GM10266 (cell line): ENCODE measurements around the gene ASAH2.

Experiments used
- DNase-seq: peaks from one replicate; pipeline ENCODE4 v3.0.0; 2012; ENCODE audit errors: extremely low spot score
- TF ChIP-seq, protein P1 (sequence below): IDR thresholded peaks from 2 replicates; pipeline ENCODE4 v1.5.1; 2012; ENCODE audit warnings: mild to moderate bottlenecking, low read depth; ENCODE audit not compliant: control insufficient read depth, insufficient read depth; ENCODE audit errors: missing control alignments

ASAH2 gene

DNA sequence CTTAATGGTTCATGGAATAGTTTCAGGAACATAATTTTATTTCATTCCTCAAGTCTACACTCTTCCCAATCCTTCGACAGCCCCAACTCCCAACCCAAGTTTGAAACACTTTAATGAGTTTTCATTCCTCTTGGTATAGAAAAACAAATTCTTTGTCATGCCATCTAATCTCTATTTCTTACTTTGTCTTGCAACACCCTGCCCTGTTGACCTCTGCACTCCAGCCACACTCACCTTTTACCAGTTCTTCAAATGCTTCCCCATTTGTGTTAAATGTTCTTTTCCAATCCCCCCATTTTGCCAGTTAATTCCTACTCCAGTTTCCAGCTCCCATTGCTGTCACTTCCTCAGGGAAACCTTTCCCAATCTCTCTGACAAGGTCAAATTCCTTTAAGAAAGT is 21.9 kb downstream of the ASAH2 start:
- DNase-seq, result no peak
- TF ChIP-seq, protein P1, sequence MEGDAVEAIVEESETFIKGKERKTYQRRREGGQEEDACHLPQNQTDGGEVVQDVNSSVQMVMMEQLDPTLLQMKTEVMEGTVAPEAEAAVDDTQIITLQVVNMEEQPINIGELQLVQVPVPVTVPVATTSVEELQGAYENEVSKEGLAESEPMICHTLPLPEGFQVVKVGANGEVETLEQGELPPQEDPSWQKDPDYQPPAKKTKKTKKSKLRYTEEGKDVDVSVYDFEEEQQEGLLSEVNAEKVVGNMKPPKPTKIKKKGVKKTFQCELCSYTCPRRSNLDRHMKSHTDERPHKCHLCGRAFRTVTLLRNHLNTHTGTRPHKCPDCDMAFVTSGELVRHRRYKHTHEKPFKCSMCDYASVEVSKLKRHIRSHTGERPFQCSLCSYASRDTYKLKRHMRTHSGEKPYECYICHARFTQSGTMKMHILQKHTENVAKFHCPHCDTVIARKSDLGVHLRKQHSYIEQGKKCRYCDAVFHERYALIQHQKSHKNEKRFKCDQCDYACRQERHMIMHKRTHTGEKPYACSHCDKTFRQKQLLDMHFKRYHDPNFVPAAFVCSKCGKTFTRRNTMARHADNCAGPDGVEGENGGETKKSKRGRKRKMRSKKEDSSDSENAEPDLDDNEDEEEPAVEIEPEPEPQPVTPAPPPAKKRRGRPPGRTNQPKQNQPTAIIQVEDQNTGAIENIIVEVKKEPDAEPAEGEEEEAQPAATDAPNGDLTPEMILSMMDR, result no peak

DNA sequence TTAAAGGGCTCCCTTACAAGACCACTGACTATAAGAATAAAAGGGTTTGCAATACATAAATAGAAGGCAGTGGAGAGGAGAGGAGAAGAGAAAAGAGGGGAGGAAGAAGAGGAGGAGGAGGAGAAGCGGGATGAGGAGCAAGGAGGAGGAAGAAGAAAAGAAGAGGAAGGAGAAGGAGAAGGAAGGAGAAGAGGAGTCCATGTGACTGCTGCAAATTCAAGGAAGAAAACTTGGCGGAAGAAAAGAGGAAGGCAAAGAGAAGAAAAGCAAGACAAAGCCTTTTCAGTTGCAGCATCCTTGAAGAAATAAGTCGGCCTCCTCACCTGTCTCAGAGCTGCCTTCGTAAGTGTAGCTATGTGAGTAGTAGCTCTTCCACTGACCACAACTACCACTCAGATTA is 22.6 kb downstream of the ASAH2 start:
- TF ChIP-seq, protein P1, result no peak
- DNase-seq, result no peak

DNA sequence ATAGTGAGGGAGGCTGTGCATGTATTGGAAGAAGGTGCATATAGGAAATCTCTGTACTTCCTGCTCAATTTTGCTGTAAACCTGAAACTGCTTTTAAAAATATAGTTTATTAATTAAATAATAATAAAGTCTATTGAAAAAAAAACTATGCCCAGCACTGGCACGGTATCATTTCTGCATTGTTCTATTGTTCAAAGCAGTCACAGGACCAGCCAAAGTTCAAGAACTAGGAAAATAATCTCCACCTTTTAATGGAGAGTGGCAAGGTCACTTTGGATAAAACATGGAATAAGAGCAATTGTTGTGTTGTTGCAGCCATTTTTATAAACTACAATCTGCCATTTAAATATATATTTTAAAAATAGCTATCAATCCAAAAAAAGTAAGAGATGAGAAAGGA is 24.7 kb downstream of the ASAH2 start:
- TF ChIP-seq, protein P1, result no peak
- DNase-seq, result no peak

DNA sequence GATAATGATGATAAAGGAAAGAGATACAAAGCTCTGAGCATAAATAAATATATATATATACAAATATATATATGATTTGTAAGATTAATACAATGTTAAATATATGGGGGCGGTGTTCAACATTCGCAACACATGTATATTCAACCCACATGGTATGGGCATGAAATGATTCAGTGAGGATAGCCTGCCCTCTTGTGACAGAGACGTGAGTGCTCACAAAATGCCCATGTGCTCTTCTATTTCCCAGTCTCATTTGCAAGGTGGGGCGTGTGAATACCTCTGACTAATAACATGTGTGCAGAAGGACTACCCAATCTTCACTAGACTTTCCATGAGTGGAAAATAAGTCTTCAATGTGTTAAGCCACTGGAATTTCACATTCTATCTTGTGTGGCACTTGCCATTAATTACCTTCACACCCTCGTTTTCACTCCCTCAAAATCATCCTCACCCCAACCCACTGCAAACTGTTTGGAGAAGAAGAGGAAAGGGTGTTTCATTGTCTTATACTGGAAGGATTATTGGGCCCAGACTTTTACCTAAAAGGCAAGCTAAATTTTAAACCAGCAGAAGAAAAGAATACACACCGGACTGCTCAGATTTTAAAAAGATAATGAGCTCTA is 26.9 kb downstream of the ASAH2 start:
- TF ChIP-seq, protein P1, result peak; percentile 86
- DNase-seq, result peak; percentile 39

DNA sequence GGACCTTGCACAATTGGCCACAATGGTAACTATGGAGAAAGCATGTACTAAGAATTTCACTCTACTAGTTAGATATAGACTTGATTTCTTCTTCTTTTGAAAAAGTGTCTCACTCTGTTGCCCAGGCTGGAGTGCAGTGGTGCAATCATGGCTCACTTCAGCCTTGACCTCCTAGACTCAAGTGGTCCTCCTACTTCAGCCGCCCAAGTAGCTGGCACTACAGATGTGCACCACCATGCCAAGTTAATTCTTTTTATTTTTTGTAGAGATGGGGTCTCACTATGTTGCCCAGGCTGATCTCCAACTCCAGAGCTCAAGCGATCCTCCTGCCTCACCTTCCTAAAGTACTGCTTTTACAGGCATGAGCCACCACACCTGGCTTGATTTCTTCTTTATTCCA is 29.1 kb downstream of the ASAH2 start:
- DNase-seq, result no peak
- TF ChIP-seq, protein P1, result no peak

DNA sequence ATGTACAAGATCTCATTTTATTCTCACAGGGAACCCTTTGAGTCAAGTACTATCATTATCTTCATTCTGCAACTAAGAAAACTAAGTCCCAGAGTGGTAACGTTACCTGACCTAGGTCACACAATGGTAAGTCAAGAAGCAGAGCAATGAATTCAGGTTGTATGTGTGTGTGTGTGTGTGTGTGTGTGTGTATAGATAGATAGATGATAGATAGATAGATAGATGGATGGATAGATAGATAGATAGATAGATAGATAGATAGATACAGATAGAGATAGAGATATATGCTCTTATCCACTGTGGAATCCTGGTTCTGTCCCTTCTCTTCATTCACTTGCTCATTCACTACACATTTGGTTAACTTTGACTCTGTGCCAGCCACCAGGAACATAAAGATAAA is 29.8 kb downstream of the ASAH2 start:
- TF ChIP-seq, protein P1, result no peak
- DNase-seq, result no peak

DNA sequence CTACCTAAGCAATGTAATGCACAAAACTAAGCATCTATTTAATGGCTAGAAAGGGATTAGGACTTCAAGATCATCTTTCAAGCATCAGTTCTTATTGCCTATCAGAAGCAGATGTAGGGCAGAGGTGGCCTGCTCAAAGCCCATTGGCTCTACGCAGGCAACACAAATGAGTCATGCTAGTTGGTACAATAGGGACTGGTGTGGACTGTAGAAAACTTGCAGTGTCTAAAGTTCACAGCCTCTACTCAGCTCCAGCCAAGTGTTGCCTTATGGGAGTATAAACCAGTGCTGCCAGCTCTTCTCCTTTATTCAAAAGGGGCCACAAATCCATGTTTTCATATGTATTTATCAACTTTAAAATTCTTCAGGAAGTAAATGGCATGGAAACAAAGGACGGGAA is 31.7 kb downstream of the ASAH2 start:
- TF ChIP-seq, protein P1, result no peak
- DNase-seq, result no peak
